ENCODE data around the gene PDCD2. TPM values are rescaled to one million over a fixed set of nuclear protein-coding genes. Genes with fewer than 3 reads are reported as not detected.

Gene PDCD2
- total RNA-seq, 1 donor from 2014 or later, result 48.8 TPM

GRCh38 chr6:170542031-170542719, 42.3 kb downstream of the PDCD2 start:
- DNase-seq (ENCODE audit: low spot score), result no peak
- H3K4me1 Mint-ChIP-seq (ENCODE audit: low read depth), result peaks cover 4% of the 10 kb centered on the region

GRCh38 chr6:170537329-170537728, 47.1 kb downstream of the PDCD2 start:
- Mint-ChIP-seq H3K27me3 (ENCODE audit: low read depth) (no peaks in the 10 kb centered on the region), H3K27ac (ENCODE audit: unreplicated experiment) (no peak overlapping the region), H3K4me1 (ENCODE audit: low read depth) (peaks cover 5% of the 10 kb centered on the region), H3K4me3 (ENCODE audit: unreplicated experiment) (no peak overlapping the region), H3K36me3 (ENCODE audit: low read depth) (peaks cover 47% of the 10 kb centered on the region), H3K9me3 (ENCODE audit: low read depth) (no peaks in the 10 kb centered on the region)
- DNase-seq (ENCODE audit: low spot score), result no peak
- TF ChIP-seq CTCF (IDR thresholded peaks at IDR 0.05), result no peak

More at GRCh38 chr6:170542031-170542719, 42.3 kb downstream of the PDCD2 start:
- Mint-ChIP-seq H3K27ac (ENCODE audit: unreplicated experiment) (peak overlapping the region; percentile 27), H3K36me3 (ENCODE audit: low read depth) (peaks cover 42% of the 10 kb centered on the region), H3K27me3 (ENCODE audit: low read depth) (no peaks in the 10 kb centered on the region), H3K9me3 (ENCODE audit: low read depth) (no peaks in the 10 kb centered on the region), H3K4me3 (ENCODE audit: unreplicated experiment) (no peak overlapping the region)
- no peak for TF ChIP-seq CTCF (IDR thresholded peaks at IDR 0.05)

GRCh38 chr6:170536671-170537070, 47.8 kb downstream of the PDCD2 start:
- no peak for DNase-seq (ENCODE audit: low spot score)
- no peak for TF ChIP-seq CTCF (IDR thresholded peaks at IDR 0.05)
- Mint-ChIP-seq H3K27me3 (ENCODE audit: low read depth) (no peaks in the 10 kb centered on the region), H3K9me3 (ENCODE audit: low read depth) (no peaks in the 10 kb centered on the region), H3K4me1 (ENCODE audit: low read depth) (peaks cover 4% of the 10 kb centered on the region), H3K36me3 (ENCODE audit: low read depth) (peaks cover 46% of the 10 kb centered on the region), H3K27ac (ENCODE audit: unreplicated experiment) (no peak overlapping the region), H3K4me3 (ENCODE audit: unreplicated experiment) (no peak overlapping the region)

- H3K9me3 Mint-ChIP-seq (ENCODE audit: low read depth), result no peaks in the 10 kb centered on the region
- H3K27ac Mint-ChIP-seq (ENCODE audit: unreplicated experiment), result no peak overlapping the region
- no peak overlapping the region for H3K4me3 Mint-ChIP-seq (ENCODE audit: unreplicated experiment)
- peaks cover 10% of the 10 kb centered on the region for H3K4me1 Mint-ChIP-seq (ENCODE audit: low read depth)
- DNase-seq (ENCODE audit: low spot score), result no peak
- TF ChIP-seq CTCF (IDR thresholded peaks at IDR 0.05), result no peak
- no peaks in the 10 kb centered on the region for H3K27me3 Mint-ChIP-seq (ENCODE audit: low read depth)
- peaks cover 35% of the 10 kb centered on the region for H3K36me3 Mint-ChIP-seq (ENCODE audit: low read depth)
These were observed 49.4 kb downstream of the PDCD2 start for GRCh38 chr6:170535004-170535403.

GRCh38 chr6:170533792-170534191, 50.6 kb downstream of the PDCD2 start:
- Mint-ChIP-seq H3K27ac (ENCODE audit: unreplicated experiment) (no peak overlapping the region), H3K27me3 (ENCODE audit: low read depth) (no peaks in the 10 kb centered on the region), H3K4me3 (ENCODE audit: unreplicated experiment) (no peak overlapping the region)

More at GRCh38 chr6:170533792-170534191, 50.6 kb downstream of the PDCD2 start:
- Mint-ChIP-seq H3K9me3 (ENCODE audit: low read depth) (no peaks in the 10 kb centered on the region), H3K36me3 (ENCODE audit: low read depth) (peaks cover 30% of the 10 kb centered on the region), H3K4me1 (ENCODE audit: low read depth) (peaks cover 14% of the 10 kb centered on the region)
- no peak for TF ChIP-seq CTCF (IDR thresholded peaks at IDR 0.05)
- DNase-seq (ENCODE audit: low spot score), result no peak

Measured in chondrocyte (in vitro differentiated cells).